Pancreas (tissue), 10 donors: ENCODE results near the gene SPHKAP. TPM values are rescaled to one million over a fixed set of nuclear protein-coding genes. Genes with fewer than 3 reads are reported as not detected.
A peak's percentile ranks its signal among the peaks of the same experiment; 100 is the strongest.

Experiments used
- ATAC-seq, 4 donors: fragments of 200-7000 bp; cut with Tn5 transposase; one replicate each; pipeline versions ENCODE4 v1.8.0 to v1.9.1; 2020; ENCODE audit warnings: mild to moderate bottlenecking in 4 of 4, moderate library complexity in 4 of 4
- DNase-seq, 6 donors: peaks; one replicate each; pipeline ENCODE4 v3.0.0-alpha.2; 2020
- FAIRE-seq: peaks from 2 replicates; lab custom pipeline; 2012; peaks lifted over from hg19 to GRCh38; lab: Jason Lieb, UNC
- H3K27ac ChIP-seq, 4 donors: fragments of 200-600 bp; sonication (generic); 1 replicate in 3 of 4; 2 replicates in 1 of 4; pipeline versions ENCODE4 v1.5.0 to v1.8.0; 2020
- H3K27me3 ChIP-seq, 4 donors: fragments of 200-600 bp; one replicate each; pipeline ENCODE4 v1.8.0; 2021
- H3K36me3 ChIP-seq, 3 donors: fragments of 200-600 bp; sonication (generic) in 1 of 3; one replicate each; pipeline versions ENCODE4 v1.5.0 to v1.8.0; 2020 to 2021
- H3K4me1 ChIP-seq, 3 donors: fragments of 200-600 bp; one replicate each; pipeline ENCODE4 v1.8.0; 2021
- H3K4me3 ChIP-seq, 4 donors: fragments of 200-600 bp; sonication (generic) in 2 of 4; one replicate each; pipeline versions ENCODE4 v1.5.0 to v1.8.0; 2020 to 2021
- H3K9me3 ChIP-seq, 4 donors: fragments of 200-600 bp; one replicate each; pipeline ENCODE4 v1.8.0; 2021
- CTCF ChIP-seq, 4 donors: fragments of 200-600 bp; sonication (generic) in 3 of 4; IDR thresholded peaks; one replicate each; pipeline versions ENCODE4 v1.5.0 to v1.8.0; 2021; ENCODE audit warnings: antibody characterized with exemption in 4 of 4
- WGBS, 2 donors: extraction: QIAGEN DNeasy Blood & Tissue Kit; methylation state at CpG; one replicate each; pipeline ENCODE4 v1.1.7; 2013; 5-methylcytosine and 5-hydroxymethylcytosine counted together
- intact Hi-C, 3 donors: fragments of 100-400 bp; cut with DNase I; formaldehyde crosslinking; loops; one replicate each; pipeline versions ENCODE4 v1.11.1 to v1.14.2; 2022
- polyA plus RNA-seq, 2 donors: library from polyadenylated mRNA; stranded (reverse); fragments of 200-250 nt; gene quantifications; one replicate each; pipeline ENCODE4 v1.2.3, GENCODE V29; 2013
- total RNA-seq, 6 donors: library from RNA; stranded (reverse); fragmentation: NEBNext Ultra II Directional in 4 of 6; extraction: Animal tissue kit (Norgen Biotek cat#: 25700) in 4 of 6; gene quantifications; one replicate each; pipeline versions ENCODE4 v1.2.1 to v1.2.4, GENCODE V29; 2021 to 2023
- donor health status: healthy with polysubstance abuse.
- donor health status: DM: no; HTN: no; CAD: no; lungs with moderate emphysema.
- donor health status: DM: no; HTN: no; CAD: no.
- donor health status: control.
- donor health status: control.
- donor health status: Bipolar disorder and iron deficiency.
- donor health status: DM: yes; HTN: yes; CAD: no.
- donor health status: DM: no; HTN: no; CAD: no.
- donor health status: DM: no; HTN: no; CAD: no.
- donor health status: DM: yes; HTN: yes; CAD: no.

Gene SPHKAP
- total and polyA plus RNA-seq, 8 donors: under 0.01 to 0.06 (median 0.02) TPM; not detected in 5

- TF ChIP-seq CTCF (IDR thresholded peaks at IDR 0.05): no peak
- peak in 1 of 6 donors; percentile 38 for DNase-seq
- no peak overlapping the region for H3K27ac ChIP-seq
- 2% methylated on average over 43 of the region's 43 CpGs for WGBS, 2 donors
- no peaks in the 10 kb centered on the region for H3K4me1 ChIP-seq
- FAIRE-seq: no peak
- H3K36me3 ChIP-seq: no peaks in the 10 kb centered on the region
- peaks cover 0 to 17% (median 0%) of the 10 kb centered on the region in 4 donors for H3K27me3 ChIP-seq
- intact Hi-C loops: no loop called here
- ATAC-seq: no peak
- H3K4me3 ChIP-seq: no peak overlapping the region
- no peaks in the 10 kb centered on the region for H3K9me3 ChIP-seq
Measured at GRCh38 chr2:228180181-228181097, 1.0 kb downstream of the SPHKAP start.

GRCh38 chr2:228167290-228167689 is 14.2 kb downstream of the SPHKAP start:
- Histone ChIP-seq H3K9me3 (no peaks in the 10 kb centered on the region), H3K36me3 (no peaks in the 10 kb centered on the region), H3K27ac (no peak overlapping the region), H3K4me1 (no peaks in the 10 kb centered on the region), H3K27me3 (no peaks in the 10 kb centered on the region), H3K4me3 (no peak overlapping the region)
- no peak for DNase-seq
- no peak for ATAC-seq
- intact Hi-C loops: no loop called here
- 69 to 73% methylated on average over 4 of the region's 4 CpGs for WGBS, 2 donors
- FAIRE-seq: no peak
- TF ChIP-seq CTCF (IDR thresholded peaks at IDR 0.05): no peak

GRCh38 chr2:228164718-228165117 is 16.8 kb downstream of the SPHKAP start:
- 80 to 81% methylated on average over 3 of the region's 3 CpGs for WGBS, 2 donors
- DNase-seq (no peak), ATAC-seq (no peak), FAIRE-seq (no peak)
- H3K27ac ChIP-seq: no peak overlapping the region
- H3K4me3 ChIP-seq: no peak overlapping the region
- H3K4me1 ChIP-seq: no peaks in the 10 kb centered on the region
- H3K27me3 ChIP-seq: no peaks in the 10 kb centered on the region
- H3K9me3 ChIP-seq: no peaks in the 10 kb centered on the region
- intact Hi-C loops: no loop called here
- no peak for TF ChIP-seq CTCF (IDR thresholded peaks at IDR 0.05)
- H3K36me3 ChIP-seq: no peaks in the 10 kb centered on the region

- FAIRE-seq (no peak), ATAC-seq (no peak), DNase-seq (no peak)
- no peak overlapping the region for H3K27ac ChIP-seq
- no peak for TF ChIP-seq CTCF (IDR thresholded peaks at IDR 0.05)
- no peaks in the 10 kb centered on the region for H3K9me3 ChIP-seq
- H3K4me3 ChIP-seq: no peak overlapping the region
- no peaks in the 10 kb centered on the region for H3K36me3 ChIP-seq
- H3K27me3 ChIP-seq: no peaks in the 10 kb centered on the region
- H3K4me1 ChIP-seq: no peaks in the 10 kb centered on the region
- intact Hi-C loops: no loop called here
Measured at GRCh38 chr2:228157841-228158240, 23.6 kb downstream of the SPHKAP start.

- ATAC-seq (no peak), FAIRE-seq (no peak), DNase-seq (no peak)
- Histone ChIP-seq H3K4me1 (no peaks in the 10 kb centered on the region), H3K9me3 (no peaks in the 10 kb centered on the region), H3K27me3 (no peaks in the 10 kb centered on the region), H3K36me3 (no peaks in the 10 kb centered on the region), H3K27ac (no peak overlapping the region), H3K4me3 (no peak overlapping the region)
- intact Hi-C loops: no loop called here
- no peak for TF ChIP-seq CTCF (IDR thresholded peaks at IDR 0.05)
- WGBS, 2 donors: 43 to 46% methylated on average over 4 of the region's 4 CpGs
Measured at GRCh38 chr2:228144961-228145360, 36.5 kb downstream of the SPHKAP start.
